ENCODE measurements around the gene CHRNA4.

DNA sequence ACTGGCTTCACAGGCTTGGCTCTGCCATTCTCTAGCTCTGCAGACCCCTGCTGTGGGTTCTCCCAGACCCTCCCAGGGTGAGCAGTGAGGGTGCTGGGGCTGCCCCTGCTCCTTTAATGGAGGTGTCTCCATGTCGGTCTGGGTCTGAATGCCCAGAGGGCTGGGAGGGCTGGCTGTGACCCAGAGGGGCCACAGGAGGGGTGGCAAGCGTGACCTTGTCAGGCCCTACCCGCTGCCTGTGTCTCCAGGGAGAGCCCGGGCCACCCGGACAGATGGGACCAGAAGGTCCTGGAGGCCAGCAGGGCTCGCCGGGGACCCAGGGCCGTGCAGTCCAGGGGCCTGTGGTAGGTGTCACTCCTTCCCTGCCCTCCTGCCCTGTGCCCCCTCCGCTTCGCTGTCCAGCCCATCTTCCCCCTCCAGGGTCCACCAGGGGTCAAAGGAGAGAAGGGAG, 36.1 kb downstream of the CHRNA4 start:
- TF ChIP-seq, protein P1, sequence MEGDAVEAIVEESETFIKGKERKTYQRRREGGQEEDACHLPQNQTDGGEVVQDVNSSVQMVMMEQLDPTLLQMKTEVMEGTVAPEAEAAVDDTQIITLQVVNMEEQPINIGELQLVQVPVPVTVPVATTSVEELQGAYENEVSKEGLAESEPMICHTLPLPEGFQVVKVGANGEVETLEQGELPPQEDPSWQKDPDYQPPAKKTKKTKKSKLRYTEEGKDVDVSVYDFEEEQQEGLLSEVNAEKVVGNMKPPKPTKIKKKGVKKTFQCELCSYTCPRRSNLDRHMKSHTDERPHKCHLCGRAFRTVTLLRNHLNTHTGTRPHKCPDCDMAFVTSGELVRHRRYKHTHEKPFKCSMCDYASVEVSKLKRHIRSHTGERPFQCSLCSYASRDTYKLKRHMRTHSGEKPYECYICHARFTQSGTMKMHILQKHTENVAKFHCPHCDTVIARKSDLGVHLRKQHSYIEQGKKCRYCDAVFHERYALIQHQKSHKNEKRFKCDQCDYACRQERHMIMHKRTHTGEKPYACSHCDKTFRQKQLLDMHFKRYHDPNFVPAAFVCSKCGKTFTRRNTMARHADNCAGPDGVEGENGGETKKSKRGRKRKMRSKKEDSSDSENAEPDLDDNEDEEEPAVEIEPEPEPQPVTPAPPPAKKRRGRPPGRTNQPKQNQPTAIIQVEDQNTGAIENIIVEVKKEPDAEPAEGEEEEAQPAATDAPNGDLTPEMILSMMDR (IDR thresholded peaks at IDR 0.05; ENCODE audit: borderline replicate concordance, extremely low read depth, low read length, poor library complexity, severe bottlenecking), result no peak
- no peak for TF ChIP-seq EZH2 (IDR thresholded peaks at IDR 0.05; ENCODE audit: borderline replicate concordance, low read depth, low read length, severe bottlenecking)
